ENCODE results near the gene SCN5A. TPM values are rescaled to one million over a fixed set of nuclear protein-coding genes. Genes with fewer than 3 reads are reported as not detected.

The SCN5A gene
- total RNA-seq, 2 donors from 2014 or later, result 115 to 191 TPM

GRCh38 chr3:38632989-38633388, 16.5 kb downstream of the SCN5A start:
- ATAC-seq (no peak), DNase-seq (no peak)
- intact Hi-C loops (cut with DNase I), result no loop called here

- DNase-seq, result no peak
- no peak for ATAC-seq
- intact Hi-C loops (cut with DNase I), result no loop called here
Measured at GRCh38 chr3:38630606-38631005, 18.9 kb downstream of the SCN5A start.

GRCh38 chr3:38630070-38630469, 19.4 kb downstream of the SCN5A start:
- intact Hi-C loops (cut with DNase I), result no loop called here
- no peak for ATAC-seq
- no peak for DNase-seq

- no peak for ATAC-seq
- no peak for DNase-seq
- intact Hi-C loops (cut with DNase I), result no loop called here
Measured at GRCh38 chr3:38628835-38629234, 20.7 kb downstream of the SCN5A start.

- ATAC-seq, result no peak
- DNase-seq, result no peak
- intact Hi-C loops (cut with DNase I), result no loop called here
Measured at GRCh38 chr3:38627956-38628355, 21.5 kb downstream of the SCN5A start.

- intact Hi-C loops (cut with DNase I), result no loop called here
- DNase-seq (no peak), ATAC-seq (no peak)
Measured at GRCh38 chr3:38626171-38626570, 23.3 kb downstream of the SCN5A start.

- intact Hi-C loops (cut with DNase I), result no loop called here
- no peak for ATAC-seq
- DNase-seq, result no peak
Measured at GRCh38 chr3:38623539-38623938, 25.9 kb downstream of the SCN5A start.

- ATAC-seq, result no peak
- DNase-seq, result no peak
- intact Hi-C loops (cut with DNase I), result no loop called here
Measured at GRCh38 chr3:38622336-38622735, 27.2 kb downstream of the SCN5A start.

GRCh38 chr3:38620236-38620635, 29.3 kb downstream of the SCN5A start:
- intact Hi-C loops (cut with DNase I), result no loop called here
- DNase-seq (no peak), ATAC-seq (no peak)

GRCh38 chr3:38618343-38618742, 31.1 kb downstream of the SCN5A start:
- no peak for ATAC-seq

GRCh38 chr3:38617586-38617985, 31.9 kb downstream of the SCN5A start:
- intact Hi-C loops (cut with DNase I), result no loop called here
- no peak for DNase-seq
- no peak for ATAC-seq

More at GRCh38 chr3:38618343-38618742, 31.1 kb downstream of the SCN5A start:
- DNase-seq, result no peak
- intact Hi-C loops (cut with DNase I), result no loop called here

- DNase-seq, result no peak
- ATAC-seq, result no peak
- intact Hi-C loops (cut with DNase I), result no loop called here
Measured at GRCh38 chr3:38617137-38617536, 32.4 kb downstream of the SCN5A start.

GRCh38 chr3:38616658-38617057, 32.8 kb downstream of the SCN5A start:
- DNase-seq (no peak), ATAC-seq (no peak)
- intact Hi-C loops (cut with DNase I), result no loop called here

GRCh38 chr3:38616111-38616510, 33.4 kb downstream of the SCN5A start:
- DNase-seq (peak; percentile 52), ATAC-seq (peak; percentile 90 to 92)
- intact Hi-C loops (cut with DNase I), result no loop called here

- intact Hi-C loops (cut with DNase I), result loop anchor here in 1 of 2 donors (1.0 kb wide), 1 partner anchor 33 kb away; no protein-coding TSS in a partner anchor
- ATAC-seq (peak in 1 of 2 donors; percentile 35), DNase-seq (peak; percentile 63)
Measured at GRCh38 chr3:38614651-38615352, 34.7 kb downstream of the SCN5A start.

GRCh38 chr3:38614091-38614490, 35.4 kb downstream of the SCN5A start:
- no peak for ATAC-seq

GRCh38 chr3:38613426-38613825, 36.1 kb downstream of the SCN5A start:
- DNase-seq (no peak), ATAC-seq (no peak)
- intact Hi-C loops (cut with DNase I), result no loop called here

More at GRCh38 chr3:38614091-38614490, 35.4 kb downstream of the SCN5A start:
- intact Hi-C loops (cut with DNase I), result no loop called here
- DNase-seq, result no peak

- ATAC-seq, result no peak
Measured at GRCh38 chr3:38611866-38612265, 37.6 kb downstream of the SCN5A start.

GRCh38 chr3:38610934-38611333, 38.6 kb downstream of the SCN5A start:
- intact Hi-C loops (cut with DNase I), result no loop called here
- ATAC-seq (no peak), DNase-seq (no peak)

More at GRCh38 chr3:38611866-38612265, 37.6 kb downstream of the SCN5A start:
- no peak for DNase-seq
- intact Hi-C loops (cut with DNase I), result no loop called here

- intact Hi-C loops (cut with DNase I), result no loop called here
- ATAC-seq, result no peak
- no peak for DNase-seq
Measured at GRCh38 chr3:38610436-38610835, 39.1 kb downstream of the SCN5A start.

- intact Hi-C loops (cut with DNase I), result no loop called here
- DNase-seq (no peak), ATAC-seq (no peak)
Measured at GRCh38 chr3:38609386-38610111, 39.9 kb downstream of the SCN5A start.

All from left cardiac atrium (tissue), 4 donors.